Testis (tissue), 3 donors: ENCODE measurements around the gene OR1F1. TPM values are rescaled to one million over a fixed set of nuclear protein-coding genes. Genes with fewer than 3 reads are reported as not detected.

Experiments used
- DNase-seq: peaks from one replicate; pipeline ENCODE4 v3.0.0-alpha.2; 2019
- H3K27ac ChIP-seq, 2 donors: fragments of 200-600 bp; sonication (generic); one replicate each; pipeline ENCODE4 v1.5.1; 2019
- H3K27me3 ChIP-seq: fragments of 200-600 bp; sonication (generic); one replicate; pipeline ENCODE4 v1.5.1; 2019
- H3K36me3 ChIP-seq: fragments of 200-600 bp; sonication (generic); one replicate; pipeline ENCODE4 v1.5.1; 2017; ENCODE audit warnings: low read depth; ENCODE audit errors: missing control alignments
- H3K4me1 ChIP-seq: fragments of 200-600 bp; sonication (generic); one replicate; pipeline ENCODE4 v1.5.1; 2019
- H3K4me3 ChIP-seq, 2 donors: fragments of 200-600 bp; sonication (generic); one replicate each; pipeline ENCODE4 v1.5.1; 2017 to 2019
- H3K9me3 ChIP-seq: fragments of 200-600 bp; sonication (generic); one replicate; pipeline ENCODE4 v1.5.1; 2017
- POLR2A ChIP-seq: fragments of 450-650 bp; IDR thresholded peaks from one replicate; pipeline ENCODE4 v1.6.1; 2017; ENCODE audit warnings: antibody characterized with exemption, mild to moderate bottlenecking, moderate library complexity
- WGBS, 2 donors: methylation state at CpG; one replicate each; pipeline ENCODE4 v1.1.5; 2018; 5-methylcytosine and 5-hydroxymethylcytosine counted together
- intact Hi-C: fragments of 100-400 bp; cut with DNase I; formaldehyde crosslinking; loops from one replicate; pipeline ENCODE4 v1.15.1; 2023; ENCODE audit warnings: low total_unique reads
- polyA plus RNA-seq: library from polyadenylated mRNA; stranded (reverse); fragments of 350-450 nt; fragmentation: Illumina TruSeq; extraction: RNeasy Lipid Tissue Mini Kit (QIAGEN cat#74804); gene quantifications from one replicate; pipeline ENCODE4 v1.2.3, GENCODE V29; 2014; ENCODE audit warnings: low read depth, low replicate concordance; ENCODE audit not compliant: insufficient read depth
- total RNA-seq, 2 donors: library from RNA; depleted of rRNA; stranded (reverse); fragments of >200 nt; gene quantifications; one replicate each; pipeline ENCODE4 v1.2.3, GENCODE V29; 2016
- TF ChIP-seq, protein P1 (sequence below), 3 experiments: fragments of 450-650 bp in 2 of 3; fragments of 200-600 bp in 1 of 3; sonication (generic) in 1 of 3; IDR thresholded peaks; one replicate each; pipeline ENCODE4 v1.5.1; 2016 to 2019; ENCODE audit warnings: antibody characterized with exemption in 3 of 3, mild to moderate bottlenecking in 2 of 3, moderate library complexity in 1 of 3

OR1F1 gene
- total and polyA plus RNA-seq, 3 donors from 2014 or later, result not detected

- intact Hi-C loops, result no loop called here
- Histone ChIP-seq H3K4me1 (peaks cover 8% of the 10 kb centered on the region), H3K27me3 (no peaks in the 10 kb centered on the region), H3K4me3 (peak overlapping the region in 1 of 2 donors; percentile 21), H3K9me3 (no peaks in the 10 kb centered on the region), H3K36me3 (no peaks in the 10 kb centered on the region), H3K27ac (no peak overlapping the region)
- DNase-seq, result no peak
- TF ChIP-seq POLR2A, result no peak
- TF ChIP-seq, protein P1, sequence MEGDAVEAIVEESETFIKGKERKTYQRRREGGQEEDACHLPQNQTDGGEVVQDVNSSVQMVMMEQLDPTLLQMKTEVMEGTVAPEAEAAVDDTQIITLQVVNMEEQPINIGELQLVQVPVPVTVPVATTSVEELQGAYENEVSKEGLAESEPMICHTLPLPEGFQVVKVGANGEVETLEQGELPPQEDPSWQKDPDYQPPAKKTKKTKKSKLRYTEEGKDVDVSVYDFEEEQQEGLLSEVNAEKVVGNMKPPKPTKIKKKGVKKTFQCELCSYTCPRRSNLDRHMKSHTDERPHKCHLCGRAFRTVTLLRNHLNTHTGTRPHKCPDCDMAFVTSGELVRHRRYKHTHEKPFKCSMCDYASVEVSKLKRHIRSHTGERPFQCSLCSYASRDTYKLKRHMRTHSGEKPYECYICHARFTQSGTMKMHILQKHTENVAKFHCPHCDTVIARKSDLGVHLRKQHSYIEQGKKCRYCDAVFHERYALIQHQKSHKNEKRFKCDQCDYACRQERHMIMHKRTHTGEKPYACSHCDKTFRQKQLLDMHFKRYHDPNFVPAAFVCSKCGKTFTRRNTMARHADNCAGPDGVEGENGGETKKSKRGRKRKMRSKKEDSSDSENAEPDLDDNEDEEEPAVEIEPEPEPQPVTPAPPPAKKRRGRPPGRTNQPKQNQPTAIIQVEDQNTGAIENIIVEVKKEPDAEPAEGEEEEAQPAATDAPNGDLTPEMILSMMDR (IDR thresholded peaks at IDR 0.05), result no peak
- WGBS, 2 donors, result 2 to 3% methylated on average over 34 to 53 of the region's 53 CpGs
Observed at GRCh38 chr16:3170440-3171180, 17.4 kb upstream of the OR1F1 start.

DNA sequence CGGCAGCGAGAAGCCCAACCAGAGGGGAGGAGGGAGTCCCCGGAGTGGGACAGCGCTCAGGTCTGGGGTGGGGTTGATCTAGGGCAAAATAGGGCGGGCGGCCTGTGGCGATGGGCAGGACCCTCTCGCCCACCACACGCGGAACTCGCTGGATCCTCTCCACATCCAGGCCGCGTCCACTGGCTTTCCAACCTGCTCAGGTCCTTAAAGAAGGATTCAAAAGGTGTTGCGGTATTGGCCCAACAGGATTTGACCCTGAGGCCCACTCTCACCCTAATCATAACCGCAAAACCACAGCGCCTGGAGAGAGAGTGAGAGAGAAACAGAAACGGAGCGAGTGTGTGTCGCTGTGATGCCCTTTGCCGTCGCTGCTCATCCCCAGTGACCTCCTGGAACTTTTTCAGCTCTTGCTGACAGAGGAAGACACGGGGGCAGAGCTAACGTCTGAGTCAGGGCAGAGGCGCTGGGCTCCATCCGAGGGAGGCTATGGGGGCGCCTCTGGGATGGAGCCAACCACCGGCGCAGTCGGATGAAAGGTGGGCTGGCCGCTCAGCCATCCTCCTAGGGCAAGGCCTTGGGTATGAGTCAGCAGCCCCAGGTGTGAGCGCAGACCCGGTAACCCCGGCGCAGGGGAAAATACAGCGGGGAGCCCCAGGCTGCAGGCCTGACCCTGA lies 16.7 kb upstream of the OR1F1 start:
- WGBS, 2 donors, result 6 to 8% methylated on average over 15 to 35 of the region's 35 CpGs
- TF ChIP-seq, protein P1 (IDR thresholded peaks at IDR 0.05), result no peak
- no peak for TF ChIP-seq POLR2A
- DNase-seq, result no peak
- peak overlapping the region in 1 of 2 donors; percentile 21 for H3K4me3 ChIP-seq
- peaks cover 8% of the 10 kb centered on the region for H3K4me1 ChIP-seq
- H3K27ac ChIP-seq, result no peak overlapping the region
- H3K36me3 ChIP-seq, result no peaks in the 10 kb centered on the region
- no peaks in the 10 kb centered on the region for H3K27me3 ChIP-seq
- H3K9me3 ChIP-seq, result no peaks in the 10 kb centered on the region
- intact Hi-C loops, result no loop called here

- 5 to 6% methylated on average over 23 to 41 of the region's 41 CpGs for WGBS, 2 donors
- Histone ChIP-seq H3K36me3 (no peaks in the 10 kb centered on the region), H3K27me3 (no peaks in the 10 kb centered on the region), H3K4me3 (no peak overlapping the region), H3K9me3 (no peaks in the 10 kb centered on the region), H3K4me1 (peaks cover 8% of the 10 kb centered on the region), H3K27ac (no peak overlapping the region)
- TF ChIP-seq, protein P1 (IDR thresholded peaks at IDR 0.05), result no peak
- no peak for TF ChIP-seq POLR2A
- DNase-seq, result no peak
- intact Hi-C loops, result no loop called here
Observed at GRCh38 chr16:3171855-3172593, 16.0 kb upstream of the OR1F1 start.

- Histone ChIP-seq H3K27ac (no peak overlapping the region), H3K36me3 (no peaks in the 10 kb centered on the region), H3K4me1 (peaks cover 8% of the 10 kb centered on the region), H3K4me3 (no peak overlapping the region), H3K9me3 (no peaks in the 10 kb centered on the region), H3K27me3 (no peaks in the 10 kb centered on the region)
- 7% methylated on average over 24 of the region's 24 CpGs for WGBS, 2 donors
- TF ChIP-seq, protein P1 (IDR thresholded peaks at IDR 0.05), result no peak
- no peak for TF ChIP-seq POLR2A
- no peak for DNase-seq
- intact Hi-C loops, result no loop called here
Observed at GRCh38 chr16:3173892-3174617, 13.9 kb upstream of the OR1F1 start.
